ENCODE results near the gene MCF2L. TPM values are rescaled to one million over a fixed set of nuclear protein-coding genes. Genes with fewer than 3 reads are reported as not detected.
"Not testable (repeated sequence)": the region's sequence is repeated elsewhere in the genome, so short reads cannot be mapped to it uniquely, and the experiment has no call there.

MCF2L gene
- total RNA-seq, 1 donor, result 5.8 TPM

DNA sequence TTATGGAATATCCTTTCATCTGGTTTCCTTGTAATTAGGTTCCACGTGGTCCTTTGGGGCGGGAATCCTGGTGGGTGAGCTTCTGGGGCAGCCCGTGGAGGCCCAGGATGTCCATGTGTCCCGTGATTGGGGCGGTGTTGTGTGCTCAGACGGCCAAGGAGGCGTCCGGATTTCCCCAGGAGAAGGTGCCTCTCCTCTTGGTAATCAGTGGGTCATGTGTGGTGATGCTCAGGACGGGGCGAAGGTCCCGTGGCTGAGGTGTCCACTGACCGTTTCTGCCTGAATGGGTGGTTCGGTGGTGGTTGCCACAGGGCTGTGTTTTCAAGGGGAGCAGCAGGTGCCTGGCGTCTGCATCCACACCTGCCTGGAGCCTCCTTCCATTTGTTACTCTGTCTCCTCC lies 84.4 kb downstream of the MCF2L start:
- no peaks in the 10 kb centered on the region for H3K9me3 ChIP-seq (ENCODE audit: low read depth, low read length)
- H3K4me3 ChIP-seq (ENCODE audit: low read length), result no peak overlapping the region
- H3K4me1 ChIP-seq (ENCODE audit: insufficient read depth, low read length), result no peaks in the 10 kb centered on the region
- H3K27me3 ChIP-seq (ENCODE audit: insufficient read depth, low read length), result no peaks in the 10 kb centered on the region

- H3K9me3 ChIP-seq (ENCODE audit: low read depth, low read length), result no peaks in the 10 kb centered on the region
- H3K4me1 ChIP-seq (ENCODE audit: insufficient read depth, low read length), result no peaks in the 10 kb centered on the region
- no peak overlapping the region for H3K4me3 ChIP-seq (ENCODE audit: low read length)
- no peaks in the 10 kb centered on the region for H3K27me3 ChIP-seq (ENCODE audit: insufficient read depth, low read length)
Measured at GRCh38 chr13:113053801-113054604, 85.0 kb downstream of the MCF2L start.

GRCh38 chr13:113057084-113057483 lies 88.1 kb downstream of the MCF2L start:
- H3K4me1 ChIP-seq (ENCODE audit: insufficient read depth, low read length), result no peaks in the 10 kb centered on the region
- H3K9me3 ChIP-seq (ENCODE audit: low read depth, low read length), result no peaks in the 10 kb centered on the region
- H3K4me3 ChIP-seq (ENCODE audit: low read length), result no peak overlapping the region
- H3K27me3 ChIP-seq (ENCODE audit: insufficient read depth, low read length), result no peaks in the 10 kb centered on the region

- H3K4me3 ChIP-seq (ENCODE audit: low read length); H3K9me3 ChIP-seq (ENCODE audit: low read depth, low read length); H3K27me3 ChIP-seq (ENCODE audit: insufficient read depth, low read length); H3K4me1 ChIP-seq (ENCODE audit: insufficient read depth, low read length): not testable (repeated sequence)
Measured at GRCh38 chr13:113057559-113057958, 88.5 kb downstream of the MCF2L start.

DNA sequence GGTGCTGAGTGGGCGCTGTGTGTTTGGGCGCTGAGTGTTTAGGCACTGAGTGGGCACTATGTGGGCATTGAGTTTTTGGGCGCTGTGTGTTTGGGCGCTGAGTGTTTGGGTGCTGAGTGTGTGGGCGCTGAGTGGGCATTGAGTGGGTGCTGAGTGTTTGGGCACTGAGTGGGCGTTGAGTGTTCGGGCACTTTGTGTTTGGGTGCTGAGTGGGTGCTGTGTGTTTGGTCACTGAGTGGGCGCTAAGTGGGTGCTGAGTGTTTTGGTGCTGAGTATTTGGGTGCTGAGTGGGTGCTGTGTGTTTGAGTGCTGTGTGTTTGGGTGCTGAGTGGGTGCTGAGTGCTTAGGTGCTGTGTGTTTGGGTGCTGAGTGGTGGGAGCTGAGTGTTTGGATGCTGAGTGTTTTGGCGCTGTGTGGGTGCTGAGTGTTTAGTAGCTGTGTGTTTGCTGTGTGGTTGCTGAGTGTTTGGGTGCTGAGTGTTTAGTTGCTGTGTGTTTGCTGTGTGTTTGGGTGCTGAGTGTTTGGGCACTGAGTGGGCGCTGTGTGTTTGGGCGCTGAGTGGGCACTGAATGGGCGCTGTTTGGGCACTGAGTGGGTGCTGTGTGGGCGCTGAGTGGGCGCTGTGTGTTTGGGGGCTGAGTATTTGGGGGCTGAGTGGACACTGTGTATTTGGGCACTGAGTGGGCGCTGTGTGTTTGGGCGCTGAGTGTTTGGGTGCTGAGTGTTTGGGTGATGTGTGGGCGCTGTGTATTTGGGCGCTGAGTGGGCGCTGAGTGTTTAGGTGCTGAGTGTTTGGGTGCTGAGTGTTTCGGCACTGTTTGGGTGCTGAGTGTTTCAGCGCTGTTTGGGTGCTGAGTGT lies 89.3 kb downstream of the MCF2L start:
- H3K4me1 ChIP-seq (ENCODE audit: insufficient read depth, low read length), result no peaks in the 10 kb centered on the region
- no peak overlapping the region for H3K4me3 ChIP-seq (ENCODE audit: low read length)
- H3K9me3 ChIP-seq (ENCODE audit: low read depth, low read length), result no peaks in the 10 kb centered on the region
- H3K27me3 ChIP-seq (ENCODE audit: insufficient read depth, low read length), result no peaks in the 10 kb centered on the region

DNA sequence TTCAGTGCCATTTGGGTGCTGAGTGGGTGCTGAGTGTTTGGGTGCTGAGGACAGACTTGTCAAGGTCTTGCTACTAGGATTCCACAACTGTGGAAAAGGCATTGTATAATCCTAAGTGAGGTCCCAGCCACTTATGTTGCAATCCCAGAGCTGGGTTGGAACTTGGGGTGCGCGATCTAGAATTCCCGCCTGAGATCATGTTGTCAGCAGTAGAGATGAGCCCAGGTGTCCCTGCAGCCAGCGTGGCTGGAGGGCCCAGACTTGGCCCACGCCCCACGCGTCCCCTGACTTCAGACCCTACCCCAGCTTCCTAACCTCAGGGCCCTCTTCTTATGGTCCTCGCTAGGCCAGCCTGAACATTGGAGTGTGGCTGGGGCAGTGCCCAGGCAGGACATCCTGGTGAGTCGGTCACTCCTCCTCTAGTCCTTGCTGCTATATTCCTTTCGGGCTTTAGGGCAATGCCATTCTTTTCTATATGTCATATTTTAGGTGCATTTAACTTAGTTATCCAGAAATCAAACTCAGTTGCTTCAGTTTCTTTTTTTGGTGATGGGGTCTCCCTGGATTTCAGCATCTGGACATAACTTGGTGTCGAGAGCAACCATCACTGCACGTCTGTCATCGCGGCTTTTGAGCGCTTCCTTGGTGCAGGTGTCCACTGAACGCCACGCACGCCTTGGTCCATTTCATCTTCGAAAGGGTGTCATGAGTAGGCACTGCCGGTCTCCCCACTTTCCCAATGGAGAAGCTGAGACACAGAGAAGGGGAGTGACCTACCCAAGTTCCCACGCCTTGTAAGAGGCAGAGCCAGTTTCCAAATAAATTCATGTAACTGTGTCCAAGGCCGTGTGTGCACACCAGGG lies 90.2 kb downstream of the MCF2L start:
- H3K27me3 ChIP-seq (ENCODE audit: insufficient read depth, low read length), result no peaks in the 10 kb centered on the region
- no peaks in the 10 kb centered on the region for H3K9me3 ChIP-seq (ENCODE audit: low read depth, low read length)

DNA sequence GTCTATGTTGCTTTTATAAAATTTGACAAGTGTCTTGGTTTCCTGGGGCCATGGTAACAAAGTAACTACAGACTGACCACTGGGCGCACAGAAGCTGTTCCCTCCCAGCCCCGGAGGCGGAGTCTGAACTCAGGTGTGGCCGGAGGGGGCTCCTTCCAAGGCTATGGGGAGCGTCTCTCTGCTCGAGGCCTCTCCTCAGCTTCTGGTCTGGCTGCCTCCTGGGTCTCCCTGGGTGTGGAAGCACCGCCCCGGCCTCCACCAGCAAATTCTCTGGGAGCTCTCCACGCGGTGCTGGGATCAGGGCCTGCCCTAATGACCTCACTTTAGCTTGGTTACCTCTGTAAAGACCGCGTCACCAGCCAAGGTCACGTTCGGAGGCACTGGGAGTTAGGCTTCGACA lies 90.9 kb downstream of the MCF2L start:
- Histone ChIP-seq H3K4me3 (ENCODE audit: low read length) (no peak overlapping the region), H3K27me3 (ENCODE audit: insufficient read depth, low read length) (no peaks in the 10 kb centered on the region), H3K9me3 (ENCODE audit: low read depth, low read length) (no peaks in the 10 kb centered on the region), H3K4me1 (ENCODE audit: insufficient read depth, low read length) (no peaks in the 10 kb centered on the region)

More for the DNA sequence above, 90.2 kb downstream of the MCF2L start:
- no peaks in the 10 kb centered on the region for H3K4me1 ChIP-seq (ENCODE audit: insufficient read depth, low read length)
- no peak overlapping the region for H3K4me3 ChIP-seq (ENCODE audit: low read length)

- Histone ChIP-seq H3K4me1 (ENCODE audit: insufficient read depth, low read length) (no peaks in the 10 kb centered on the region), H3K9me3 (ENCODE audit: low read depth, low read length) (no peaks in the 10 kb centered on the region), H3K27me3 (ENCODE audit: insufficient read depth, low read length) (no peaks in the 10 kb centered on the region), H3K4me3 (ENCODE audit: low read length) (no peak overlapping the region)
Measured at GRCh38 chr13:113060557-113061270, 91.7 kb downstream of the MCF2L start.

DNA sequence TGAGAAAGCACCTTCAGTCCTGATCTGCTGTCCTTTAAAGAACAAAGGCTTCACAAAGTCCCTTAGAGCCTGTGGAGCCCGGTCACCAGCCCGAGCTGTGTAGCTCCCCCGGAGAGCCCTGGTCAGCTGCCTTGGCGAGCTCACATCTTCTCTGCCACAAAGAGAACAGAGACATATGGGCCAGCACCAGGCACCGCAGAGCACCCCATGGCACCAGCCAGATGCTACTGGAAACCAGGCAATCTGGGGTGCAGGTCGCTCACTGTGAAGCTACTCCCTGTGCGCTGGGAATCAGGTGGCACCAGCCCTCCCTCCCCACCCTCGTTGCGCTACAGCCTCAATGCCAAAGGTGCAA lies 92.2 kb downstream of the MCF2L start:
- Histone ChIP-seq H3K27me3 (ENCODE audit: insufficient read depth, low read length) (no peaks in the 10 kb centered on the region), H3K4me1 (ENCODE audit: insufficient read depth, low read length) (no peaks in the 10 kb centered on the region), H3K9me3 (ENCODE audit: low read depth, low read length) (no peaks in the 10 kb centered on the region), H3K4me3 (ENCODE audit: low read length) (no peak overlapping the region)

GRCh38 chr13:113061796-113062425 lies 92.9 kb downstream of the MCF2L start:
- Histone ChIP-seq H3K27me3 (ENCODE audit: insufficient read depth, low read length) (no peaks in the 10 kb centered on the region), H3K4me3 (ENCODE audit: low read length) (no peak overlapping the region), H3K4me1 (ENCODE audit: insufficient read depth, low read length) (no peaks in the 10 kb centered on the region), H3K9me3 (ENCODE audit: low read depth, low read length) (no peaks in the 10 kb centered on the region)

GRCh38 chr13:113062691-113063090 lies 93.7 kb downstream of the MCF2L start:
- Histone ChIP-seq H3K9me3 (ENCODE audit: low read depth, low read length) (no peaks in the 10 kb centered on the region), H3K27me3 (ENCODE audit: insufficient read depth, low read length) (no peaks in the 10 kb centered on the region)

DNA sequence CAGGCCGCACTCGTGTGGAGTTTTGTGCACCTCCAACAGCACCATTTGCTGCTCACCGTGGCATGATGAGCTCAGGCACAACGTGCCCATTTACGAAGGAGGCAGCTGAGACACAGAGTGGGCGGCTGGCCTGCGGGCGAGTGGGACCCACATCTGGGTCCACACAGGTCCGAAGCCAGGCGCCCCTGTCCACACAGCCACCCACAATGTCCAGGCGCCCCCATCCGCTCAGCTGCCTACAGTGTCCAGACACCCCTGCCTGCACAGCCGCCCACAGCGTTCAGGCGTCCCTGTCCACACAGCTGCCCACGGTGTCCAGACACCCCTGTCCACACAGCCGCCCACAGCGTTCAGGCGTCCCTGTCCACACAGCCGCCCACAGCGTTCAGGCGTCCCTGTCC lies 94.1 kb downstream of the MCF2L start:
- H3K9me3 ChIP-seq (ENCODE audit: low read depth, low read length), result no peaks in the 10 kb centered on the region
- no peaks in the 10 kb centered on the region for H3K27me3 ChIP-seq (ENCODE audit: insufficient read depth, low read length)
- no peak overlapping the region for H3K4me3 ChIP-seq (ENCODE audit: low read length)
- H3K4me1 ChIP-seq (ENCODE audit: insufficient read depth, low read length), result no peaks in the 10 kb centered on the region

More at GRCh38 chr13:113062691-113063090, 93.7 kb downstream of the MCF2L start:
- Histone ChIP-seq H3K4me3 (ENCODE audit: low read length) (no peak overlapping the region), H3K4me1 (ENCODE audit: insufficient read depth, low read length) (no peaks in the 10 kb centered on the region)

DNA sequence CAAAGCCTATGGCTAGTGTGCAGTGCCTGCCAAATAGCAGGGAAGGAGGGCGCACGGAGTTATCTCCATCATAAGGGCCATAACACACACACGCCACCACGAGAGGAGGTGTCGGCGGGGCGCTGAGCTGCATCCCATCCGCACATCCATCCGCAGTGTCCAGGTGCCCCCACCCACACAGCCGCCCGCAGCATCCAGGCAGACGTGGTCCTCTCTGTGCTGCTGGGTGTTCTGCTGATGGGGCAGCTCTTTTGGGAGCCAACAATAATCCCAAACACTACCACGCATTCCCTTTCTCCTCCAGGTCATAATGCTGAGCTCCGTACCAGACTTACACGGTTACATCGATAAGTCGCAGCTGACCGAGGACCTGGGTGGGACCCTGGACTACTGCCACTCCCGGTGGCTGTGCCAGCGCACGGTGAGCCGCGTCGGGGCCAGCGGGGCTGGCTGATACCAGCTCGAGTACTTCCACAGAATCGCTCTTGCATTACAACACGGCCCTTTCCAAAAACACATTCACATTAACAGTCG lies 95.1 kb downstream of the MCF2L start:
- Histone ChIP-seq H3K4me1 (ENCODE audit: insufficient read depth, low read length) (no peaks in the 10 kb centered on the region), H3K9me3 (ENCODE audit: low read depth, low read length) (no peaks in the 10 kb centered on the region), H3K27me3 (ENCODE audit: insufficient read depth, low read length) (no peaks in the 10 kb centered on the region), H3K4me3 (ENCODE audit: low read length) (no peak overlapping the region)

All from mononuclear cell (primary cell).